Measurements from ENCODE around the gene SAG.

- no peak for TF ChIP-seq CTCF (IDR thresholded peaks at IDR 0.05)
- TF ChIP-seq ZFX (IDR thresholded peaks at IDR 0.05; ENCODE audit: borderline replicate concordance), result no peak
These were observed 82.0 kb downstream of the SAG start for GRCh38 chr2:233389601-233390125.

Measured in 22Rv1 (cell line).